OCI-LY3 (cell line): ENCODE data around the gene RANBP10.

Experiments
- EZH2phosphoT487 ChIP-seq: fragments of 200-600 bp; shearing (Covaris generic); IDR thresholded peaks from 2 replicates; pipeline ENCODE4 v1.6.1; 2018; ENCODE audit warnings: antibody characterized with exemption, mixed run types, low read depth
- TF ChIP-seq, protein P1 (sequence below): fragments of 200-600, 300-600 bp; sonication (generic); IDR thresholded peaks from 2 replicates; pipeline ENCODE4 v1.5.1; 2014; ENCODE audit warnings: antibody characterized with exemption, low read length, low read depth

GRCh38 chr16:67761924-67762323 is 44.4 kb downstream of the RANBP10 start:
- TF ChIP-seq, protein P1, sequence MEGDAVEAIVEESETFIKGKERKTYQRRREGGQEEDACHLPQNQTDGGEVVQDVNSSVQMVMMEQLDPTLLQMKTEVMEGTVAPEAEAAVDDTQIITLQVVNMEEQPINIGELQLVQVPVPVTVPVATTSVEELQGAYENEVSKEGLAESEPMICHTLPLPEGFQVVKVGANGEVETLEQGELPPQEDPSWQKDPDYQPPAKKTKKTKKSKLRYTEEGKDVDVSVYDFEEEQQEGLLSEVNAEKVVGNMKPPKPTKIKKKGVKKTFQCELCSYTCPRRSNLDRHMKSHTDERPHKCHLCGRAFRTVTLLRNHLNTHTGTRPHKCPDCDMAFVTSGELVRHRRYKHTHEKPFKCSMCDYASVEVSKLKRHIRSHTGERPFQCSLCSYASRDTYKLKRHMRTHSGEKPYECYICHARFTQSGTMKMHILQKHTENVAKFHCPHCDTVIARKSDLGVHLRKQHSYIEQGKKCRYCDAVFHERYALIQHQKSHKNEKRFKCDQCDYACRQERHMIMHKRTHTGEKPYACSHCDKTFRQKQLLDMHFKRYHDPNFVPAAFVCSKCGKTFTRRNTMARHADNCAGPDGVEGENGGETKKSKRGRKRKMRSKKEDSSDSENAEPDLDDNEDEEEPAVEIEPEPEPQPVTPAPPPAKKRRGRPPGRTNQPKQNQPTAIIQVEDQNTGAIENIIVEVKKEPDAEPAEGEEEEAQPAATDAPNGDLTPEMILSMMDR = no peak
- no peak for TF ChIP-seq EZH2phosphoT487
